GM19240 (cell line): Measurements from ENCODE around the gene PDGFC.

Experiments
- DNase-seq: peaks from one replicate; pipeline ENCODE4 v3.0.0; 2011; ENCODE audit warnings: low spot score; ENCODE audit not compliant: insufficient read length

Gene PDGFC

GRCh38 chr4:156971676-156972378 lies at the start of gene PDGFC:
Gene PDGFC (minus strand): TSS chr4:156971799. CDS start chr4:156970903, 896 bp downstream.
- no peak for DNase-seq

GRCh38 chr4:157020882-157021281 lies 49.3 kb upstream of the PDGFC start:
- DNase-seq = no peak

GRCh38 chr4:157018920-157019490 lies 47.4 kb upstream of the PDGFC start:
- DNase-seq = no peak

GRCh38 chr4:157014621-157015591 lies 43.3 kb upstream of the PDGFC start:
- DNase-seq = no peak

DNA sequence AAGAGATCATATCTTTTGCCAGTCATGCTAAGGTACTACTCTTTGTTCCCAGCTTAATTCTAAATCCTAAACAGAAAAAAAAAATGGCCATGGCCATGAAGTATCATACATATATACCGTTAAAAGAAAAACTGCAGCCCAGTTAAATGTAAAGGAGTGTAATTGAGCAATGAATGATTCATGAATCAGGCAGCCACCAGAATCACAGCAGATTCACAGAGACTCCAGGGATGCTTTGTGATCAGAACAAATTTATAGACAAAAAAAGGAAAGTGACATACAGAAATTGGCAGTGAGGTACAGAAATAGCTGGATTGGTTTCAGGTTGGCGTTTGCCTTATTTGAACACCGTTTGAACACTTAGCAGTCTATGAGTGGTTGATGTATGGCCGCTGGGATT lies 42.1 kb upstream of the PDGFC start:
- DNase-seq = no peak

- no peak for DNase-seq
These were observed 41.2 kb upstream of the PDGFC start for GRCh38 chr4:157012781-157013180.

- DNase-seq = no peak
These were observed 40.7 kb upstream of the PDGFC start for GRCh38 chr4:157012296-157012695.

DNA sequence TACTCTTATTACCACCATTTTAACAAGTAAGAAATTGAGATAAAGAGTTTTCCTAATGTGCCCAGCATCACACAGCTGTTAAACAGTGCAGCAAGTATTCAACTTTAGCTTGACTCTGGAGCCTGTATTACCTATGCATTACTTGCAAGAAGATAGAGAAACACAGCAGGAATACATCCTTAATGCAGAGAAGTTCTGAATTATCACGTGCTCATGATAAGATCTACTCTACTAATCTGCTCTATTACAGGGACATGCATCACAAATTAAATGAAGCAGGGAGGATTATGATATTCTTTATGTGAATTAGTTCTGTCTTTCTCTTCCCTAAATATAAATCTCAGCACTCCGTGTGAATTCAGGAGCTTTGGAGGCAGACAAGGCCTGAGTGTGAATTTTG lies 39.0 kb upstream of the PDGFC start:
- no peak for DNase-seq

- DNase-seq = no peak
These were observed 34.2 kb upstream of the PDGFC start for GRCh38 chr4:157005831-157006230.

DNA sequence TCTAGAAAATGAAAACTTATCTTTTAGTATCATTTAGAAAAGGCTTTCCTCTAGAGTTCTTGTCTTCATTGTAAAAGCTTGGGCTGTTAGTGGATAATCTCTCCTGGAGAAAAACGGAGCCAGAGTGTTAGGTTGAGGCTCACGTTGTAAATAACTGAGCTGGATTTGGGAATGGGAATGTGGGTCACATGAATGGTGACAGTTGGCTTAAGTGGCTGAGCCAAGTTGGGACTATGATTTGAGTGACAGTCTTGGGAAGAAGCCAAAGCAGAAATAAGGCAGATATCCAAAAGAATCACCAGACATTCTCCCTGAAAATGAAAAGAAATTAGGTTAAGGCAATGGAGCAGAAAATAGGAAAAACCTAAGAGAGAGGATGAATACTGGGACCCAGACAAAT lies 33.6 kb upstream of the PDGFC start:
- no peak for DNase-seq

DNA sequence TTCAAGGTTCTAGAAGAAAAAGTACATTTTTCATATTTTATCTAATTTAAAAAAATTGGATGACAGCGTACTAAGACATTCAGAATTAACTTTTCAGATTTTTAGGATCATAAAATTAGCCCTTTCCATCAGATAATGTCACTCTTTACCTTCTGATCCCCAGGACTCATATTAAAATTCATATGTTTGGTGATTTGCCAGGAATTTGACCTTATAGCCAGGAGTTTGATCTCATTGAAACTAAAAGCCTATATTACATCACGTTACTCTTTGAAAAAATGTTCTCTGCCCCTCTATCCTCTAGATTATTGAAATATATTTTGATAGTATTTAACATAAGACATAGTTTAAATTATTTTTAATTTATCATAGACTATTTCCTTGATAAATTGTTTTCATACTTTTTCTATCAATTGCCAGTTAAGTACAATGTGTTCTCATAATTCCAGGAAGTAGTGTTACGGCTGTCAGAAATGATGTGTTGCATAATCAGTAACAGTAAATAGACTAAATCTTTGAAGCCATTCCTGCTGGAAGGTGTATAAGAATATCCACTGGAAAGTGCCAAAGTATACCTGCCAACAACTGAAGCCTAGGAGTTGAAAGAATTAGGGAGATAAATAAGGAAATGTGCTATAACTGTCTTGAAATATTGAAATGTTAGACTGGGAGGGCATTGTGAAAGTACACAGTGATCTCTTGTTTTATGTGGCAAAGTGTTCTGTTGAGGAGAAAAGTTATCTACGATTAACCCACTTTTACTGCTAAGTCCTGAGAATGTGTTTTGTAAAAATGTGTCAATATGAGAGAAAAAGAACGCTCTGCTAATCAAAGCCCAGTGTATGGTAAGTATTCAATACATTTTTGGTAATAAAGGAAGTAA lies 32.9 kb upstream of the PDGFC start:
- no peak for DNase-seq

DNA sequence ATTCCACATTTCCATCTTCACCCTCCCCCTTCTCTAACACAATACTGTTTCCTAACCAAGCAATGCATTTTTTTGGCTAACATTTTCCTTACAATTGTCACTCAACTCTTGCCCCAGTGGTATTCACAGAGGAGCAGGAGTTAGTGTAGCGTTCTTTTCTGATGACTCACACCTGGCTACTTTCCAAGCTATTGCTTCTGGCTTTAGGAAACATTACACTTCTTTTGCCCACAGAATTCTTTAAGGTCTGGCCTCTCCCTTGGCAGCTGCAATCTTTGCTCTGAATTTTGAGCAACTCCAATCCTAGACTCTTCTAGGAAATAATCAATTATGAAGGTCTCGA lies 27.5 kb upstream of the PDGFC start:
- DNase-seq = no peak

GRCh38 chr4:156998500-156999174 lies 27.0 kb upstream of the PDGFC start:
- DNase-seq = no peak

- DNase-seq = no peak
These were observed 21.3 kb upstream of the PDGFC start for GRCh38 chr4:156992943-156993342.

GRCh38 chr4:156991161-156991560 lies 19.6 kb upstream of the PDGFC start:
- DNase-seq = no peak

GRCh38 chr4:156983366-156983765 lies 11.8 kb upstream of the PDGFC start:
- DNase-seq = no peak

- DNase-seq = no peak
These were observed 9.7 kb upstream of the PDGFC start for GRCh38 chr4:156981262-156981769.

DNA sequence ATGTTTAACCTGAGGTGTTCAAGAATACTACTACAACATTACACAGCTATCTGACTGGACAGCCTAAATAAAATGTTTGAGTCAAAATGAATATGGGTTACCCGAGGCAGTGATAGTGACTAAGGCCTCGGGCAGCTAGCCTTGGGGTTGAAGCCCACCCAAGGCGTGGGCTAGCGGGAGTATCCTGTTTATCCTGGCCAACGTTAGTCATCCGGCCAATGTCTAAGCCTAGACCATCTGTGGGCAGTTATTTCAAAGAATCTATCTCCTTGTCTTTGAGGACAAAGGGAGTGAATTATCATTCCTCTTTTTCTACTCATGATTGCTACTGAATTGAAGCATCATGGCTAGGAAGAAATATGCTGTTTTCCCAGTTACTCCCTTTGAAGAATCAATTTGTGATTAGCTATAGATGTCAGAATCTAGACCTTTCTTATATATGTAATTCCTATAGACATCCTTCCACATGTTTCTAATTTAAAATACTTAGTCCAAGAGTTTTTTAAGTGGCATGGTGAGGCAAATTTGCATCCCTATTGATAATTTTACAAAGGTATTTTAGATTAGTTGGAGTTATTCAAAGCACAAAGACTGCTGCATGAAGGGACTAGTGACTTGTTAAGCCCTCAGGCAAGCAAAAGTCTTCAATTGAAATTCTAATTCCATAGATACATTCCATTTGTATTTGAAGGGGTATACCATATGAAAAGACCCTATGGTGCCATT lies 6.0 kb upstream of the PDGFC start:
- DNase-seq = no peak

- no peak for DNase-seq
These were observed 4.5 kb upstream of the PDGFC start for GRCh38 chr4:156976147-156976546.

GRCh38 chr4:156975686-156976085 lies 4.1 kb upstream of the PDGFC start:
- DNase-seq = no peak
